AG10803 (cell line): ENCODE measurements around the gene TRABD2A.

Experiments used
- DNase-seq: peaks from one replicate; pipeline ENCODE4 v3.0.0; 2010; ENCODE audit warnings: low read depth
- H3K4me3 ChIP-seq: 2 replicates; pipeline ENCODE4 v1.5.1; 2011; ENCODE audit warnings: mild to moderate bottlenecking, low read length, control low read depth
- TF ChIP-seq, protein P1 (sequence below): conservative IDR thresholded peaks from 2 replicates; pipeline ENCODE4 v1.5.1; 2011; ENCODE audit warnings: mild to moderate bottlenecking, low read length, control low read depth, inconsistent platforms

The TRABD2A gene

DNA sequence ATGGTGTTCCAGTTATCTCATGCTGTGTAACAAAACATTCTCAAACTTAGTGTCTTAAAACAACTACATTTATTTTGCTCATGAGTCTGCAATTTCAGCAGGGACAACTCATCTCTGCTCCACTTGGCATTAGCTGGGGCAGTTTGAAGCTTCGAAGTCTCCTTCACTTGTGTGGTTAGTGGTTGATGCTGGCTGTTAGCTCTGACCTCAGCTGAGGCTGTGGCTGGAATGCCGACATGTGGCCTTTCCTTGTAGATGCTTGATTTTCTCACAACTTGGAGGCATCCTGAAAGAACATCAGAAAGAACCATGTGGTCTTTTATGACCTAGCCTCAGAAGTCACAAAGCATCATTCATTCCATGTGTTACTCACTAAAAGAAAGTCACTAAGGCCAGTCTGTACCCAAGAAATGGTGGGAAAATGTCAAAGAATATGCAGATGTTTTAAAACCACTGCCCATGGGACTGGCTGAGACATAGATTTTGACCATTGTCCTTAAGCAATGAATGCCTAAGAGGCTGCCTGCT lies 20.8 kb upstream of the TRABD2A start:
- TF ChIP-seq, protein P1, sequence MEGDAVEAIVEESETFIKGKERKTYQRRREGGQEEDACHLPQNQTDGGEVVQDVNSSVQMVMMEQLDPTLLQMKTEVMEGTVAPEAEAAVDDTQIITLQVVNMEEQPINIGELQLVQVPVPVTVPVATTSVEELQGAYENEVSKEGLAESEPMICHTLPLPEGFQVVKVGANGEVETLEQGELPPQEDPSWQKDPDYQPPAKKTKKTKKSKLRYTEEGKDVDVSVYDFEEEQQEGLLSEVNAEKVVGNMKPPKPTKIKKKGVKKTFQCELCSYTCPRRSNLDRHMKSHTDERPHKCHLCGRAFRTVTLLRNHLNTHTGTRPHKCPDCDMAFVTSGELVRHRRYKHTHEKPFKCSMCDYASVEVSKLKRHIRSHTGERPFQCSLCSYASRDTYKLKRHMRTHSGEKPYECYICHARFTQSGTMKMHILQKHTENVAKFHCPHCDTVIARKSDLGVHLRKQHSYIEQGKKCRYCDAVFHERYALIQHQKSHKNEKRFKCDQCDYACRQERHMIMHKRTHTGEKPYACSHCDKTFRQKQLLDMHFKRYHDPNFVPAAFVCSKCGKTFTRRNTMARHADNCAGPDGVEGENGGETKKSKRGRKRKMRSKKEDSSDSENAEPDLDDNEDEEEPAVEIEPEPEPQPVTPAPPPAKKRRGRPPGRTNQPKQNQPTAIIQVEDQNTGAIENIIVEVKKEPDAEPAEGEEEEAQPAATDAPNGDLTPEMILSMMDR: no peak
- DNase-seq: peak; percentile 98

DNA sequence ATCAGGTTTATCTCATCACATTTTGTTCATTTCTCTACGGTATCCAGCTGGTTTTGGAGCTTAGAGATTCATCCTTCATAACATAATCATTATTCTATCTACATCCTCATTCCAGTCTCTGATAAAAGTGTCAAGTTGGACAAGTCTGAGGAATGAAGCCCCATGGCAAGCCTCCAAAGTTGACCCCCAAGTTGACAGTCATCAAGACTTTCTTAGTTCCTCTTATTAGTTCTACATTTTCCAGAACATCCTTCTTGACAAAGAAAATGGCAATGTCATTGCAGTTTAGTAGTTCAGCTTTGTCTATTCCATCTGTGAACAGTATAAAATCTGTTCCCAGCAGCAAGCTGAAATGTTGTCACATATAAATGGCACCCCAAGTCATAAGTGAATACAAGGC lies 20.1 kb upstream of the TRABD2A start:
- no peak for DNase-seq
- no peak overlapping the region for H3K4me3 ChIP-seq
- TF ChIP-seq, protein P1: no peak

More for the DNA sequence above, 20.8 kb upstream of the TRABD2A start:
- no peak overlapping the region for H3K4me3 ChIP-seq

DNA sequence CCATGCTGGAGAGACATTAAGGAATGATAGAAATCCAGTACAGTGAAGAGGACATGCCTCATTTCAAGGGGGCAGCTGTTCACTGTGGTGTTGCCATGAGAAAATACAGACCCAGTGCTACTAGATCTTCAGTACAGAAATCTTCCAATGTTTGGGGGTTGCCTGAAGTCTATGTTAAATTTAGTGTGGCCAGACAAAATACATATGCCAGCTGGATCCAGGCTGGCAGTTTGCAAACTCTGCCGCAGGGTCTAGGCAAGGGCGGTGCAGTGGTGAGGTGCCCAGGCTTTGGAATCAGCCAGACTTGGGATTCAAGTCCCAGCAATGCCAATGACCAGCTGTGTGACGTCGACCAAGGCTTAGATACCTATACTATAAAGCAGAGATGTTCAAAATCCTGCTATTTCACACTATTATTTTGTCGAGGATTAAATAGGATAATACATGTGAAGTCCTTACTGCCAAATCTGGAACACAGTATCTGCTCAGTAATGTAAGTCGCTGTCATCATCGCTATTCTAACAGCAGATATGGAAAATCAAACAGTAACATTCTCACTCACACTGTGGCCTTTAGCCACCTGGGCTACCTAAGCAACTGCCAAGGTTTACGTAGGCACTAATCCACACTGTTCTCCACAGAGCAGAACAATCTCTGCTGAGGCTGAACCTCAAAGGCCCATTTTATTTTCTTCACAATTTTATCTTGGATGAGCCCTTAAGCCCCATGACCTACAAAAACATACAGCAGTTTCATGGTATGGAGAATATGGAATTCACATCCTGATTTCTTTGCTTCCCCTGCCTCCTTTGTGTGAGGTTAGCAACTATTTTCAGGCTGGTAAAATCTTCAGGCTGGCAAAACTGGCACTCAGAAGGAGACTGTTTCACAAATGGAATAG lies 18.7 kb upstream of the TRABD2A start:
- DNase-seq: no peak
- TF ChIP-seq, protein P1: no peak

DNA sequence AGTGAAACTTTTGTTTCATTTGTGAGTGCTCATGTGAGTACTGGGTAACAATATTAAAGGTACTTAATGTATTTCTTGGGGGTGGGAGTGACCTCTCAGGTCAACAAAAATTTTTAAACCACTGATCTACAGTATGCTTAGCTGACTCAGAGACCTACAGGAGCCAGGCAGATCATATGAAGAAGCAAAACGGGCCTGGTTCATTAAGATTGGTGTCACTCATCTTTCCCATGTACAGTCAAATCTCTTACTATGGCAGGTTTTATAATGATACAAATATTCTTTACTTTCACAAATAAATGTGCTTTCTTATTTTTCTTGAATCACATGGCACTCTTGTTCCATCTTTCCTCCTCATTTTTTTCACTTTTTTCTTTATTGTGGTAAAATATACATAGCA lies 16.9 kb upstream of the TRABD2A start:
- no peak overlapping the region for H3K4me3 ChIP-seq
- DNase-seq: no peak
- TF ChIP-seq, protein P1: no peak

More for the DNA sequence above, 18.7 kb upstream of the TRABD2A start:
- no peak overlapping the region for H3K4me3 ChIP-seq

DNA sequence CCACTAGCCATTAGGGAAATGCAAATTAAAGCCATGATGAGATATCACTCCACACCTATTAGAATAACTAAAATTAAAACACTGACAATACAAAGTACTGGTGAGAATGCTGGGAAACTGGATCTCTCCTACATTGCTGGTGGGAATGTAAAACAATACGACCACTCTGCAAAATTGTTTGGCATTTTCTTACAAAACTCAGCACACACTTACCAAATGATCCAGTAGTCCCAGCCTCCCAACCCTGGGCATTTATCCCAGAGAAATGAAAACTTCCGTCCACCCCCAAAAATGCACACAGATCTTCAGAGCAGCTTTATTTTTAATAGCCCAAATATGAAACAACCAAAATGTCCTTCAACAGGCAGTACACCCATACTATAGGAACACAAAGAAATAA lies 15.7 kb upstream of the TRABD2A start:
- TF ChIP-seq, protein P1: no peak
- no peak for DNase-seq

DNA sequence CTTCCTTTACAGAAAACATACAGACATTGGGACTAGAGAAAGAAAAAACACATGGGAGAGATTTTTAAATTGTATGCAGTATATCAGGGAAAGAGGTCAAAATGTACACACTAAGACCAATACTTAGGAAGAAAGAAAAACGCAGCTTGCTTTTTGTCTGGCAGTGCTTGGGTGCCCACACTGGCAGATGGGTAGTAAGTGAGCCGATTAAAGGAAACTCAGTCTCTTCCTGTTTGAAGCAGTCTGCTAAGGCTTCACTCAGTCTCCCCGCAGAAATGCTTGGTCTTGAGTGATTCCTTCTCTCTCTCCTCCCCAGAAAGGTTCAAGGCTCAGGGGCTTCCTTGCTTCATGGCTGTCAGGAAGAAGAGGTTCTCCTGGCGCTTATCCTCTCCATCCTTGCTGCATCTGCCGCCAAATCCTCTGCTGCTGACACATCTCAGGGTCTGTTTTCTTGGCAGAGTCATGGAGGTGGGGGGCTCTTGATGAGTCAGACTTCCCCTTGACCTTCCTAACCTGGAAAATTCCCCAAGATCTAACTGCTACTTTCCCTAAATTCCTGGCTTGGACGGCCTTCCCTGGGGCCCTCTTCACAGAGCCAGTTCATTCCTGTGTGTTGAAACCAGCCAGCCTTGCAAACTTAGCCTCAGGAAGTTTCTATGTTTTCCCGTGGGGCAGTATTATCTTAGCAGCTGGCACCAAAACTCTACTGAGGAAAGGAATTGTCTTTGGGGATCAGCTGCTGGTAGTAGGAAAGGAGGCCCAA lies 14.1 kb upstream of the TRABD2A start:
- H3K4me3 ChIP-seq: no peak overlapping the region
- TF ChIP-seq, protein P1: no peak

More for the DNA sequence above, 15.7 kb upstream of the TRABD2A start:
- H3K4me3 ChIP-seq: no peak overlapping the region

More for the DNA sequence above, 14.1 kb upstream of the TRABD2A start:
- peak; percentile 73 for DNase-seq
